Dendritic cell treated with granulocyte-macrophage colony-stimulating factor and Interleukin-4, amounts not matched to agents 40 ng/mL and 50 ng/mL, for 4 days (primary cell): ENCODE measurements around the gene NAIF1.

Experiments
- H3K27ac Mint-ChIP-seq: one replicate; pipeline ENCODE4 v1.8.0; 2022; ENCODE audit warnings: mild to moderate bottlenecking, mixed read lengths
- H3K27me3 Mint-ChIP-seq: one replicate; pipeline ENCODE4 v1.8.0; 2022; ENCODE audit warnings: mild to moderate bottlenecking, mixed read lengths
- H3K36me3 Mint-ChIP-seq: one replicate; pipeline ENCODE4 v1.8.0; 2022; ENCODE audit warnings: low read depth, mixed read lengths
- H3K4me1 Mint-ChIP-seq: one replicate; pipeline ENCODE4 v1.8.0; 2022; ENCODE audit warnings: low read depth, mixed read lengths
- H3K4me3 Mint-ChIP-seq: one replicate; pipeline ENCODE4 v1.8.0; 2022; ENCODE audit warnings: mild to moderate bottlenecking, moderate library complexity, mixed read lengths
- H3K9me3 Mint-ChIP-seq: one replicate; pipeline ENCODE4 v1.8.0; 2022; ENCODE audit warnings: mixed read lengths
- intact Hi-C: fragments of 100-400 bp; cut with micrococcal nuclease; formaldehyde crosslinking; loops from one replicate; pipeline ENCODE4 v1.15.0; 2022

The NAIF1 gene

GRCh38 chr9:128065907-128066712 lies 1.0 kb downstream of the NAIF1 start:
- peaks cover 28% of the 10 kb centered on the region for H3K36me3 Mint-ChIP-seq
- peaks cover 50% of the 10 kb centered on the region for H3K4me1 Mint-ChIP-seq
- intact Hi-C loops = no loop called here
- no peak overlapping the region for H3K4me3 Mint-ChIP-seq
- no peak overlapping the region for H3K27ac Mint-ChIP-seq
- no peaks in the 10 kb centered on the region for H3K27me3 Mint-ChIP-seq
- no peaks in the 10 kb centered on the region for H3K9me3 Mint-ChIP-seq

- Mint-ChIP-seq H3K4me1 (peaks cover 29% of the 10 kb centered on the region), H3K9me3 (no peaks in the 10 kb centered on the region), H3K36me3 (peaks cover 28% of the 10 kb centered on the region), H3K4me3 (no peak overlapping the region), H3K27me3 (no peaks in the 10 kb centered on the region), H3K27ac (peak overlapping the region; percentile 81)
- intact Hi-C loops = no loop called here
Observed at GRCh38 chr9:128062846-128063831, 4.0 kb downstream of the NAIF1 start.

GRCh38 chr9:128062279-128062678 lies 4.8 kb downstream of the NAIF1 start:
- Mint-ChIP-seq H3K4me3 (peak overlapping the region; percentile 69), H3K9me3 (no peaks in the 10 kb centered on the region), H3K36me3 (peaks cover 28% of the 10 kb centered on the region), H3K27ac (peak overlapping the region; percentile 81), H3K4me1 (peaks cover 32% of the 10 kb centered on the region), H3K27me3 (no peaks in the 10 kb centered on the region)
- intact Hi-C loops = no loop called here

- intact Hi-C loops = no loop called here
- Mint-ChIP-seq H3K27me3 (no peaks in the 10 kb centered on the region), H3K4me1 (peaks cover 36% of the 10 kb centered on the region), H3K36me3 (peaks cover 28% of the 10 kb centered on the region), H3K4me3 (peak overlapping the region; percentile 69), H3K27ac (peak overlapping the region; percentile 81), H3K9me3 (no peaks in the 10 kb centered on the region)
Observed at GRCh38 chr9:128061275-128061960, 5.7 kb downstream of the NAIF1 start.

- no peaks in the 10 kb centered on the region for H3K9me3 Mint-ChIP-seq
- intact Hi-C loops = no loop called here
- no peak overlapping the region for H3K4me3 Mint-ChIP-seq
- no peaks in the 10 kb centered on the region for H3K27me3 Mint-ChIP-seq
- H3K4me1 Mint-ChIP-seq = peaks cover 55% of the 10 kb centered on the region
- peak overlapping the region; percentile 34 for H3K27ac Mint-ChIP-seq
- peaks cover 28% of the 10 kb centered on the region for H3K36me3 Mint-ChIP-seq
Observed at GRCh38 chr9:128059365-128059983, 7.6 kb downstream of the NAIF1 start.

GRCh38 chr9:128057724-128058409 lies 9.3 kb downstream of the NAIF1 start:
- H3K4me1 Mint-ChIP-seq = peaks cover 56% of the 10 kb centered on the region
- no peaks in the 10 kb centered on the region for H3K27me3 Mint-ChIP-seq
- H3K4me3 Mint-ChIP-seq = no peak overlapping the region
- intact Hi-C loops = no loop called here
- peak overlapping the region; percentile 93 for H3K27ac Mint-ChIP-seq
- H3K36me3 Mint-ChIP-seq = peaks cover 17% of the 10 kb centered on the region
- no peaks in the 10 kb centered on the region for H3K9me3 Mint-ChIP-seq

- H3K36me3 Mint-ChIP-seq = peaks cover 10% of the 10 kb centered on the region
- no peaks in the 10 kb centered on the region for H3K27me3 Mint-ChIP-seq
- peaks cover 49% of the 10 kb centered on the region for H3K4me1 Mint-ChIP-seq
- no peaks in the 10 kb centered on the region for H3K9me3 Mint-ChIP-seq
- H3K27ac Mint-ChIP-seq = peak overlapping the region; percentile 93
- intact Hi-C loops = no loop called here
- peak overlapping the region; percentile 6 for H3K4me3 Mint-ChIP-seq
Observed at GRCh38 chr9:128056887-128057723, 10.0 kb downstream of the NAIF1 start.

- no peaks in the 10 kb centered on the region for H3K9me3 Mint-ChIP-seq
- H3K36me3 Mint-ChIP-seq = no peaks in the 10 kb centered on the region
- H3K27me3 Mint-ChIP-seq = no peaks in the 10 kb centered on the region
- peaks cover 38% of the 10 kb centered on the region for H3K4me1 Mint-ChIP-seq
- peak overlapping the region; percentile 93 for H3K27ac Mint-ChIP-seq
- H3K4me3 Mint-ChIP-seq = no peak overlapping the region
- intact Hi-C loops = no loop called here
Observed at GRCh38 chr9:128056086-128056485, 11.0 kb downstream of the NAIF1 start.

GRCh38 chr9:128055344-128056040 lies 11.6 kb downstream of the NAIF1 start:
- Mint-ChIP-seq H3K4me3 (peak overlapping the region; percentile 14), H3K4me1 (peaks cover 39% of the 10 kb centered on the region), H3K9me3 (no peaks in the 10 kb centered on the region), H3K36me3 (no peaks in the 10 kb centered on the region), H3K27me3 (no peaks in the 10 kb centered on the region), H3K27ac (peak overlapping the region; percentile 93)
- intact Hi-C loops = no loop called here

GRCh38 chr9:128054087-128054486 lies 13.0 kb downstream of the NAIF1 start:
- peak overlapping the region; percentile 67 for H3K4me3 Mint-ChIP-seq
- intact Hi-C loops = loop anchor here (5.0 kb wide), 1 partner anchor 38 kb away; no protein-coding TSS in a partner anchor
- no peaks in the 10 kb centered on the region for H3K36me3 Mint-ChIP-seq
- H3K4me1 Mint-ChIP-seq = peaks cover 53% of the 10 kb centered on the region
- no peaks in the 10 kb centered on the region for H3K27me3 Mint-ChIP-seq
- H3K27ac Mint-ChIP-seq = peak overlapping the region; percentile 93
- no peaks in the 10 kb centered on the region for H3K9me3 Mint-ChIP-seq

- intact Hi-C loops = loop anchor here (5.0 kb wide), 1 partner anchor 39 kb away; no protein-coding TSS in a partner anchor
- H3K9me3 Mint-ChIP-seq = no peaks in the 10 kb centered on the region
- H3K27ac Mint-ChIP-seq = peak overlapping the region; percentile 93
- no peaks in the 10 kb centered on the region for H3K36me3 Mint-ChIP-seq
- H3K27me3 Mint-ChIP-seq = no peaks in the 10 kb centered on the region
- peaks cover 58% of the 10 kb centered on the region for H3K4me1 Mint-ChIP-seq
- no peak overlapping the region for H3K4me3 Mint-ChIP-seq
Observed at GRCh38 chr9:128053560-128053959, 13.6 kb downstream of the NAIF1 start.
